HepG2 (cell line): ENCODE data around the gene NFATC4. TPM values are rescaled to one million over a fixed set of nuclear protein-coding genes. Genes with fewer than 3 reads are reported as not detected.

Experiments
- ARNT ChIP-seq: fragments of 450-650 bp; IDR thresholded peaks from 2 replicates; pipeline ENCODE4 v1.6.1; 2017
- CEBPZ ChIP-seq: IDR thresholded peaks from 2 replicates; pipeline ENCODE4 v1.6.1; 2012; ENCODE audit warnings: low read length, improper control_type of control experiment
- CHCHD3 ChIP-seq: sonication (generic); formaldehyde crosslinking; IDR thresholded peaks from 2 replicates; pipeline ENCODE4 v1.8.0; 2022; ENCODE audit warnings: mild to moderate bottlenecking, missing genetic modification reagents, moderate library complexity
- GZF1 ChIP-seq: sonication (generic); formaldehyde crosslinking; IDR thresholded peaks from 2 replicates; pipeline ENCODE4 v1.5.1; 2020; ENCODE audit warnings: mild to moderate bottlenecking, missing genetic modification reagents
- HCFC1 ChIP-seq: fragments of 150-350 bp; IDR thresholded peaks from 2 replicates; pipeline ENCODE4 v1.6.1; 2014; ENCODE audit warnings: low read depth, low read length
- IRF1 ChIP-seq: sonication (generic); formaldehyde crosslinking; IDR thresholded peaks from 2 replicates; pipeline ENCODE4 v1.4.0; 2020; ENCODE audit warnings: low read depth, mild to moderate bottlenecking, missing genetic modification reagents
- NAIF1 ChIP-seq: sonication (generic); formaldehyde crosslinking; IDR thresholded peaks from 2 replicates; pipeline ENCODE4 v1.5.0; 2020; ENCODE audit warnings: mild to moderate bottlenecking, missing genetic modification reagents, borderline replicate concordance
- NR2F1 ChIP-seq, 2 experiments: fragments of 450-650 bp in 1 of 2; formaldehyde crosslinking in 1 of 2; IDR thresholded peaks; 2 replicates each; pipeline versions ENCODE4 v1.5.0 to v1.6.1; 2016 to 2020; ENCODE audit warnings: mild to moderate bottlenecking in 1 of 2, missing compliant biosample characterization in 1 of 2, missing genetic modification reagents in 1 of 2, moderate library complexity in 1 of 2
- PAF1 ChIP-seq: IDR thresholded peaks from 2 replicates; pipeline ENCODE4 v1.6.1; 2016; ENCODE audit warnings: missing genetic modification reagents, missing compliant biosample characterization
- PBX2 ChIP-seq: IDR thresholded peaks from 2 replicates; pipeline ENCODE4 v1.6.1; 2016; ENCODE audit warnings: control low read depth
- PPARG ChIP-seq: conservative IDR thresholded peaks from 2 replicates; pipeline ENCODE4 v1.6.1; 2016; ENCODE audit warnings: missing biosample characterization, missing genetic modification reagents
- TP53 ChIP-seq: sonication (generic); formaldehyde crosslinking; conservative IDR thresholded peaks from 2 replicates; pipeline ENCODE4 v1.4.0; 2020; ENCODE audit warnings: missing genetic modification reagents
- ZC3H4 ChIP-seq: sonication (generic); formaldehyde crosslinking; IDR thresholded peaks from 2 replicates; pipeline ENCODE4 v1.4.0; 2020; ENCODE audit warnings: missing genetic modification reagents, borderline replicate concordance
- ZFP82 ChIP-seq: sonication (generic); formaldehyde crosslinking; IDR thresholded peaks from 2 replicates; pipeline ENCODE4 v1.5.1; 2020; ENCODE audit warnings: mild to moderate bottlenecking, missing genetic modification reagents, borderline replicate concordance
- ZNF292 ChIP-seq: sonication (generic); formaldehyde crosslinking; IDR thresholded peaks from 2 replicates; pipeline ENCODE4 v1.8.1; 2022; ENCODE audit warnings: mild to moderate bottlenecking, low read depth, missing genetic modification reagents, borderline replicate concordance
- ZNF432 ChIP-seq: sonication (generic); formaldehyde crosslinking; IDR thresholded peaks from 2 replicates; pipeline ENCODE4 v1.5.0; 2020; ENCODE audit warnings: missing genetic modification reagents, mild to moderate bottlenecking, borderline replicate concordance
- ZNF468 ChIP-seq: sonication (generic); formaldehyde crosslinking; IDR thresholded peaks from 2 replicates; pipeline ENCODE4 v1.8.0; 2022; ENCODE audit warnings: mild to moderate bottlenecking, moderate library complexity, missing genetic modification reagents
- ZNF572 ChIP-seq: sonication (generic); formaldehyde crosslinking; IDR thresholded peaks from 2 replicates; pipeline ENCODE4 v1.5.1; 2020; ENCODE audit warnings: mild to moderate bottlenecking, missing genetic modification reagents
- ZNF574 ChIP-seq: sonication (generic); formaldehyde crosslinking; IDR thresholded peaks from 2 replicates; pipeline ENCODE4 v1.4.0; 2020; ENCODE audit warnings: missing genetic modification reagents
- ZNF605 ChIP-seq: sonication (generic); formaldehyde crosslinking; IDR thresholded peaks from 2 replicates; pipeline ENCODE4 v1.8.0; 2022; ENCODE audit warnings: mild to moderate bottlenecking, missing genetic modification reagents
- ZNF615 ChIP-seq: sonication (generic); formaldehyde crosslinking; IDR thresholded peaks from 2 replicates; pipeline ENCODE4 v1.5.0; 2020; ENCODE audit warnings: mild to moderate bottlenecking, missing genetic modification reagents, borderline replicate concordance
- polyA plus RNA-seq, 8 experiments: library from polyadenylated mRNA; depleted of rRNA in 3 of 8; stranded (reverse) in 7 of 8; unstranded in 1 of 8; fragments of >200 nt; fragmentation: Illumina TruSeq in 4 of 8; extraction: Trizol in 4 of 8; gene quantifications; 2 replicates each; pipeline versions ENCODE4 v1.2.1 to v1.2.3, GENCODE V29; 2011 to 2016; ENCODE audit warnings: low read depth in 4 of 8, missing spikeins in 1 of 8, mixed read lengths in 1 of 8; ENCODE audit not compliant: insufficient read depth in 1 of 8
- total RNA-seq, 5 experiments: library from RNA; depleted of rRNA; stranded (reverse); fragments of >200 nt; fragmentation: Illumina TruSeq; extraction: Trizol; gene quantifications; 2 replicates each; pipeline ENCODE4 v1.2.3, GENCODE V29; 2016; ENCODE audit warnings: low read depth in 1 of 5

Gene NFATC4
- total and polyA plus RNA-seq, 2 of the 13 experiments (the other 11 are each of a cell fraction or from before 2014, with no cell fraction given), result 0.04 to 0.15 TPM

GRCh38 chr14:24332268-24332993, 35.6 kb upstream of the NFATC4 start (continued):
- TF ChIP-seq ZC3H4 (peak; percentile 73; the same call in 1 of the 2 replicates), HCFC1 (no peak), ZNF572 (CRISPR knock-in tag) (peak; percentile 26; the same call in 1 of the 2 replicates), ZNF615 (CRISPR knock-in tag) (no peak), PAF1 (CRISPR knock-in tag) (no peak), TP53 (CRISPR knock-in tag) (no peak), CHCHD3 (CRISPR knock-in tag) (no peak), ZNF468 (CRISPR knock-in tag) (no peak), ZNF292 (CRISPR knock-in tag) (peak; percentile 67), ZFP82 (0 out of 2 replicates have a peak, but pooled peaks have one; percentile 66), NR2F1 (CRISPR knock-in tag; IDR thresholded peaks at IDR 0.05) (no peak), IRF1 (CRISPR knock-in tag) (0 out of 2 replicates have a peak, but pooled peaks have one; percentile 70), NAIF1 (CRISPR knock-in tag) (no peak; the same call in 1 of the 2 replicates), PBX2 (CRISPR knock-in tag) (peak; percentile 25; the same call in 1 of the 2 replicates), ARNT (no peak), ZNF605 (CRISPR knock-in tag) (peak; percentile 94), GZF1 (peak; percentile 71; the same call in 1 of the 2 replicates), ZNF432 (CRISPR knock-in tag) (no peak), PPARG (CRISPR knock-in tag) (0 out of 2 replicates have a peak, but pooled peaks have one; percentile 18), CEBPZ (no peak), ZNF574 (no peak; the same call in none of the 2 replicates)
